ENCODE data around the gene EARS2. TPM values are rescaled to one million over a fixed set of nuclear protein-coding genes. Genes with fewer than 3 reads are reported as not detected.

The EARS2 gene
- total RNA-seq, 1 donor: 32.6 TPM

DNA sequence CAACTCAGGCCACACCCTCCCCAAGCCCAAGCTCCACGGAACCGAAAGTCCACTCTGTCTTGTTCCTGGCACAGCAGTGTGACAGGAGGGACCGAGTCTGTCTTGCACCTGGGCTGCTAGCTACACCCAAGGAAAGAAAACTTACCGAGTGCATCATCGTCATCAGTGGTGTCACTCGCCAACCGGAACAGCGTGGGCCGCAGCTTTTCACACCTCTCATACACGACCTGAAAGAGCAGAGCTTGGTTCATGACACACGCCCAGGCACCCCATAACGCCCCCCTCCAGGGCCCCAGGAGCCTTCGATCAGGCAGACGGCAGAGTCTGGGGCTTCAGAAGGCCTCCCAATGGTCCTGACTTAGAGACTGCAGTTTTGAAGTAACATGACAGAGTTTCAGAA lies 74.4 kb downstream of the EARS2 start:
- Histone ChIP-seq H3K79me2 (ENCODE audit: insufficient read depth, low read length) (no peaks in the 10 kb centered on the region), H3K27me3 (ENCODE audit: insufficient read depth, low read length) (no peaks in the 10 kb centered on the region), H3K4me2 (ENCODE audit: insufficient read depth, low read length) (no peak overlapping the region), H3K36me3 (ENCODE audit: insufficient read depth, low read length) (peaks cover 76% of the 10 kb centered on the region), H4K20me1 (ENCODE audit: insufficient read depth, low read length) (peaks cover 5% of the 10 kb centered on the region), H3K9me3 (ENCODE audit: low read depth, low read length) (no peaks in the 10 kb centered on the region), H3K4me1 (ENCODE audit: insufficient read depth, low read length) (no peaks in the 10 kb centered on the region), H3K27ac (ENCODE audit: low read depth, low read length) (no peak overlapping the region), H3K4me3 (ENCODE audit: insufficient read depth, low read length) (no peak overlapping the region), H2AFZ (ENCODE audit: low read length) (no peak overlapping the region)
- DNase-seq (ENCODE audit: insufficient read length, low spot score, missing footprints): no peak
- TF ChIP-seq, protein P1, sequence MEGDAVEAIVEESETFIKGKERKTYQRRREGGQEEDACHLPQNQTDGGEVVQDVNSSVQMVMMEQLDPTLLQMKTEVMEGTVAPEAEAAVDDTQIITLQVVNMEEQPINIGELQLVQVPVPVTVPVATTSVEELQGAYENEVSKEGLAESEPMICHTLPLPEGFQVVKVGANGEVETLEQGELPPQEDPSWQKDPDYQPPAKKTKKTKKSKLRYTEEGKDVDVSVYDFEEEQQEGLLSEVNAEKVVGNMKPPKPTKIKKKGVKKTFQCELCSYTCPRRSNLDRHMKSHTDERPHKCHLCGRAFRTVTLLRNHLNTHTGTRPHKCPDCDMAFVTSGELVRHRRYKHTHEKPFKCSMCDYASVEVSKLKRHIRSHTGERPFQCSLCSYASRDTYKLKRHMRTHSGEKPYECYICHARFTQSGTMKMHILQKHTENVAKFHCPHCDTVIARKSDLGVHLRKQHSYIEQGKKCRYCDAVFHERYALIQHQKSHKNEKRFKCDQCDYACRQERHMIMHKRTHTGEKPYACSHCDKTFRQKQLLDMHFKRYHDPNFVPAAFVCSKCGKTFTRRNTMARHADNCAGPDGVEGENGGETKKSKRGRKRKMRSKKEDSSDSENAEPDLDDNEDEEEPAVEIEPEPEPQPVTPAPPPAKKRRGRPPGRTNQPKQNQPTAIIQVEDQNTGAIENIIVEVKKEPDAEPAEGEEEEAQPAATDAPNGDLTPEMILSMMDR (IDR thresholded peaks at IDR 0.05; ENCODE audit: extremely low read depth, low read depth, low read length): no peak

- H3K79me2 ChIP-seq (ENCODE audit: insufficient read depth, low read length): no peaks in the 10 kb centered on the region
- H3K4me2 ChIP-seq (ENCODE audit: insufficient read depth, low read length): no peak overlapping the region
- no peak for DNase-seq (ENCODE audit: insufficient read length, low spot score, missing footprints)
- TF ChIP-seq, protein P1 (IDR thresholded peaks at IDR 0.05; ENCODE audit: extremely low read depth, low read depth, low read length): no peak
- H3K4me3 ChIP-seq (ENCODE audit: insufficient read depth, low read length): no peak overlapping the region
- H3K4me1 ChIP-seq (ENCODE audit: insufficient read depth, low read length): no peaks in the 10 kb centered on the region
- no peaks in the 10 kb centered on the region for H3K9me3 ChIP-seq (ENCODE audit: low read depth, low read length)
- no peak overlapping the region for H3K27ac ChIP-seq (ENCODE audit: low read depth, low read length)
- H4K20me1 ChIP-seq (ENCODE audit: insufficient read depth, low read length): peaks cover 2% of the 10 kb centered on the region
- H2AFZ ChIP-seq (ENCODE audit: low read length): no peak overlapping the region
- peaks cover 54% of the 10 kb centered on the region for H3K36me3 ChIP-seq (ENCODE audit: insufficient read depth, low read length)
- no peaks in the 10 kb centered on the region for H3K27me3 ChIP-seq (ENCODE audit: insufficient read depth, low read length)
These were observed 76.9 kb downstream of the EARS2 start for GRCh38 chr16:23480257-23480656.

- Histone ChIP-seq H4K20me1 (ENCODE audit: insufficient read depth, low read length) (peaks cover 2% of the 10 kb centered on the region), H2AFZ (ENCODE audit: low read length) (no peak overlapping the region), H3K27ac (ENCODE audit: low read depth, low read length) (no peak overlapping the region), H3K36me3 (ENCODE audit: insufficient read depth, low read length) (peaks cover 51% of the 10 kb centered on the region), H3K4me3 (ENCODE audit: insufficient read depth, low read length) (no peak overlapping the region), H3K4me1 (ENCODE audit: insufficient read depth, low read length) (no peaks in the 10 kb centered on the region), H3K4me2 (ENCODE audit: insufficient read depth, low read length) (no peak overlapping the region), H3K9me3 (ENCODE audit: low read depth, low read length) (no peaks in the 10 kb centered on the region), H3K27me3 (ENCODE audit: insufficient read depth, low read length) (no peaks in the 10 kb centered on the region), H3K79me2 (ENCODE audit: insufficient read depth, low read length) (no peaks in the 10 kb centered on the region)
- TF ChIP-seq, protein P1 (IDR thresholded peaks at IDR 0.05; ENCODE audit: extremely low read depth, low read depth, low read length): no peak
- DNase-seq (ENCODE audit: insufficient read length, low spot score, missing footprints): no peak
These were observed 78.0 kb downstream of the EARS2 start for GRCh38 chr16:23479138-23479537.

DNA sequence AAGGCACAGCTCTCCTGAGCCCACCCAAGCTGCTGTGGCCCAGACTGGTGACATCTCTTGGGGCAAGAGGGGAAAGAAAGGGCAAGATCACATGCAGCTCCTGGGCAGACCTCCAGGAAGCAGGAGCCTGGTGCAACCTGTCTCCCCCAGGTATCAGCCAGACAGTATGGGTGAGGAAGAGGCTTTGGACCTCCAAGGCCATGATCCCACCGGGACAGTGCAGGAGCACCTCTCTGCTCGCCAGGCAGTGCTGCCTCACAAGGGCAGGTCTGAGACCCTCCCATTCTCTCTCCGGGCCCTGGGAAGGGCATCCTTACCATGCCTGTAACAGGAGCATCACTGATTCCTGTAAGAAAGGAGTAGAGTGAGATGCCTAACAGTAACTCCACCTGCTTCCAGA lies 78.6 kb downstream of the EARS2 start:
- H3K36me3 ChIP-seq (ENCODE audit: insufficient read depth, low read length): peaks cover 51% of the 10 kb centered on the region
- TF ChIP-seq, protein P1 (IDR thresholded peaks at IDR 0.05; ENCODE audit: extremely low read depth, low read depth, low read length): no peak
- no peaks in the 10 kb centered on the region for H3K27me3 ChIP-seq (ENCODE audit: insufficient read depth, low read length)
- H3K4me3 ChIP-seq (ENCODE audit: insufficient read depth, low read length): no peak overlapping the region
- no peak overlapping the region for H2AFZ ChIP-seq (ENCODE audit: low read length)
- no peaks in the 10 kb centered on the region for H3K9me3 ChIP-seq (ENCODE audit: low read depth, low read length)
- no peak overlapping the region for H3K4me2 ChIP-seq (ENCODE audit: insufficient read depth, low read length)
- no peak for DNase-seq (ENCODE audit: insufficient read length, low spot score, missing footprints)
- H3K4me1 ChIP-seq (ENCODE audit: insufficient read depth, low read length): no peaks in the 10 kb centered on the region
- H4K20me1 ChIP-seq (ENCODE audit: insufficient read depth, low read length): peaks cover 2% of the 10 kb centered on the region
- no peak overlapping the region for H3K27ac ChIP-seq (ENCODE audit: low read depth, low read length)
- H3K79me2 ChIP-seq (ENCODE audit: insufficient read depth, low read length): no peaks in the 10 kb centered on the region
